H9 (cell line): ENCODE results near the gene KCNJ10. TPM values are rescaled to one million over a fixed set of nuclear protein-coding genes. Genes with fewer than 3 reads are reported as not detected.

Source experiments
- DNase-seq: peaks from one replicate; pipeline ENCODE4 v3.0.0-alpha.2; 2017
- H2AFZ ChIP-seq: one replicate; pipeline ENCODE4 v1.6.1; 2013; ENCODE audit warnings: mild to moderate bottlenecking, low read length, control low read depth, moderate library complexity
- H2AK5ac ChIP-seq: 2 replicates; pipeline ENCODE4 v1.6.1; 2013; ENCODE audit warnings: low read length, control low read depth, mixed read lengths; ENCODE audit not compliant: insufficient read length
- H2BK120ac ChIP-seq: one replicate; pipeline ENCODE4 v1.6.1; 2013; ENCODE audit warnings: low read depth, mild to moderate bottlenecking, low read length, control low read depth, inconsistent platforms; ENCODE audit not compliant: poor library complexity, severe bottlenecking
- H2BK12ac ChIP-seq: 2 replicates; pipeline ENCODE4 v1.6.1; 2013; ENCODE audit warnings: low read length, control low read depth, mixed read lengths, low read depth; ENCODE audit not compliant: insufficient read length
- H2BK15ac ChIP-seq: 2 replicates; pipeline ENCODE4 v1.6.1; 2013; ENCODE audit warnings: low read depth, low read length, control low read depth
- H2BK20ac ChIP-seq: one replicate; pipeline ENCODE4 v1.6.1; 2013; ENCODE audit warnings: low read depth, mild to moderate bottlenecking, low read length, control low read depth, inconsistent platforms; ENCODE audit not compliant: poor library complexity, severe bottlenecking
- H2BK5ac ChIP-seq: 2 replicates; pipeline ENCODE4 v1.6.1; 2013; ENCODE audit warnings: low read length, control low read depth, mixed read lengths; ENCODE audit not compliant: insufficient read length
- H3K14ac ChIP-seq: 2 replicates; pipeline ENCODE4 v1.6.1; 2013; ENCODE audit warnings: low read length, control low read depth; ENCODE audit not compliant: insufficient read depth
- H3K18ac ChIP-seq: 2 replicates; pipeline ENCODE4 v1.6.1; 2013; ENCODE audit warnings: low read depth, mild to moderate bottlenecking, mixed read lengths, low read length, control low read depth; ENCODE audit not compliant: insufficient read length
- H3K23ac ChIP-seq: 2 replicates; pipeline ENCODE4 v1.6.1; 2013; ENCODE audit warnings: low read length, control low read depth, mixed read lengths, low read depth; ENCODE audit not compliant: insufficient read length
- H3K23me2 ChIP-seq: 2 replicates; pipeline ENCODE4 v1.6.1; 2013; ENCODE audit warnings: low read depth, mild to moderate bottlenecking, mixed read lengths, low read length, control low read depth; ENCODE audit not compliant: insufficient read length, poor library complexity, severe bottlenecking
- H3K27ac ChIP-seq: 2 replicates; pipeline ENCODE4 v1.5.1; 2013; ENCODE audit warnings: low read length, control low read depth, mixed read lengths, low read depth; ENCODE audit not compliant: insufficient read length
- H3K27me3 ChIP-seq: 2 replicates; pipeline ENCODE4 v1.6.1; 2013; ENCODE audit warnings: low read length, control low read depth, inconsistent platforms; ENCODE audit not compliant: insufficient read depth
- H3K4ac ChIP-seq: 2 replicates; pipeline ENCODE4 v1.6.1; 2013; ENCODE audit warnings: low read depth, mild to moderate bottlenecking, control low read depth, inconsistent platforms, low read length, moderate library complexity
- H3K4me1 ChIP-seq: 2 replicates; pipeline ENCODE4 v1.6.1; 2013; ENCODE audit warnings: low read length, control low read depth, inconsistent platforms; ENCODE audit not compliant: insufficient read depth
- H3K4me2 ChIP-seq: 2 replicates; pipeline ENCODE4 v1.6.1; 2013; ENCODE audit warnings: low read length, control low read depth, mixed read lengths; ENCODE audit not compliant: insufficient read length, insufficient read depth
- H3K56ac ChIP-seq: 2 replicates; pipeline ENCODE4 v1.6.1; 2013; ENCODE audit warnings: low read depth, mild to moderate bottlenecking, mixed read lengths, low read length, control low read depth; ENCODE audit not compliant: insufficient read length
- H3K79me1 ChIP-seq: 2 replicates; pipeline ENCODE4 v1.6.1; 2013; ENCODE audit warnings: low read depth, mild to moderate bottlenecking, moderate library complexity, low read length, control low read depth, inconsistent platforms; ENCODE audit not compliant: insufficient read depth, poor library complexity, severe bottlenecking
- H3K79me2 ChIP-seq: 2 replicates; pipeline ENCODE4 v1.6.1; 2013; ENCODE audit warnings: low read length, control low read depth, inconsistent platforms; ENCODE audit not compliant: insufficient read depth
- H3K9ac ChIP-seq: 2 replicates; pipeline ENCODE4 v1.6.1; 2013; ENCODE audit warnings: low read length, control low read depth, mixed read lengths; ENCODE audit not compliant: insufficient read length; ENCODE audit errors: extremely low read depth
- H3K9me3 ChIP-seq: one replicate; pipeline ENCODE4 v1.6.1; 2013; ENCODE audit warnings: low read depth, low read length, inconsistent platforms; ENCODE audit not compliant: control insufficient read depth
- H3T11ph ChIP-seq: one replicate; pipeline ENCODE4 v1.6.1; 2013; ENCODE audit warnings: mild to moderate bottlenecking, low read length, control low read depth, inconsistent platforms
- H4K20me1 ChIP-seq: one replicate; pipeline ENCODE4 v1.6.1; 2013; ENCODE audit not compliant: control insufficient read depth, insufficient read length, insufficient read depth
- H4K5ac ChIP-seq: 2 replicates; pipeline ENCODE4 v1.6.1; 2013; ENCODE audit warnings: low read depth, mild to moderate bottlenecking, mixed read lengths, low read length, control low read depth; ENCODE audit not compliant: insufficient read length
- H4K8ac ChIP-seq: replicated peaks from 2 replicates; pipeline ENCODE4 v1.6.1; 2013; ENCODE audit warnings: low read length, control low read depth, mixed read lengths, low read depth; ENCODE audit not compliant: insufficient read length
- H4K91ac ChIP-seq: 2 replicates; pipeline ENCODE4 v1.6.1; 2013; ENCODE audit warnings: low read depth, mild to moderate bottlenecking, moderate library complexity, mixed read lengths, low read length, control low read depth; ENCODE audit not compliant: insufficient read length
- H3K27ac Mint-ChIP-seq, 3 experiments: 2 replicates in 2 of 3; 3 replicates in 1 of 3; pipeline ENCODE4 v1.8.0; 2020 to 2021; ENCODE audit warnings: mixed read lengths in 3 of 3, mild to moderate bottlenecking in 1 of 3, moderate library complexity in 1 of 3
- H3K27me3 Mint-ChIP-seq: 2 replicates; pipeline ENCODE4 v1.8.0; 2021; ENCODE audit warnings: low read depth, mild to moderate bottlenecking, moderate library complexity, mixed read lengths
- H3K36me3 Mint-ChIP-seq, 3 experiments: 2 replicates in 2 of 3; 3 replicates in 1 of 3; pipeline ENCODE4 v1.8.0; 2020 to 2021; ENCODE audit warnings: low read depth in 3 of 3, mixed read lengths in 3 of 3; ENCODE audit not compliant: insufficient read depth in 1 of 3
- H3K4me1 Mint-ChIP-seq, 2 experiments: 2 replicates each; pipeline ENCODE4 v1.8.0; 2020; ENCODE audit warnings: mixed read lengths in 2 of 2
- H3K4me3 Mint-ChIP-seq, 2 experiments: 2 replicates in 1 of 2; 3 replicates in 1 of 2; pipeline ENCODE4 v1.8.0; 2020 to 2021; ENCODE audit warnings: mild to moderate bottlenecking in 2 of 2, mixed read lengths in 2 of 2, moderate library complexity in 1 of 2
- H3K9me3 Mint-ChIP-seq, 2 experiments: 2 replicates in 1 of 2; 3 replicates in 1 of 2; pipeline ENCODE4 v1.8.0; 2020; ENCODE audit warnings: mild to moderate bottlenecking in 2 of 2, mixed read lengths in 2 of 2, moderate library complexity in 1 of 2
- WGBS: extraction: QIAGEN DNeasy Blood & Tissue Kit; methylation state at CpG from one replicate; pipeline ENCODE4 v1.1.7; 2013; ENCODE audit warnings: missing lambda C conversion rate, low lambda C conversion rate, mixed read lengths; ENCODE audit not compliant: insufficient read length; ENCODE audit errors: extremely low coverage; 5-methylcytosine and 5-hydroxymethylcytosine counted together
- total RNA-seq: library from RNA; stranded (reverse); gene quantifications from 2 replicates; pipeline ENCODE4 v1.2.1, GENCODE V29; 2021
- TF ChIP-seq, protein P1 (sequence below): fragments of 200-600 bp; sonication (generic); conservative IDR thresholded peaks from 3 replicates; pipeline ENCODE4 v1.8.0; 2021; ENCODE audit warnings: antibody characterized with exemption, mild to moderate bottlenecking

Gene KCNJ10
- total RNA-seq, 1 experiment from 2014 or later, result 0.44 TPM

DNA sequence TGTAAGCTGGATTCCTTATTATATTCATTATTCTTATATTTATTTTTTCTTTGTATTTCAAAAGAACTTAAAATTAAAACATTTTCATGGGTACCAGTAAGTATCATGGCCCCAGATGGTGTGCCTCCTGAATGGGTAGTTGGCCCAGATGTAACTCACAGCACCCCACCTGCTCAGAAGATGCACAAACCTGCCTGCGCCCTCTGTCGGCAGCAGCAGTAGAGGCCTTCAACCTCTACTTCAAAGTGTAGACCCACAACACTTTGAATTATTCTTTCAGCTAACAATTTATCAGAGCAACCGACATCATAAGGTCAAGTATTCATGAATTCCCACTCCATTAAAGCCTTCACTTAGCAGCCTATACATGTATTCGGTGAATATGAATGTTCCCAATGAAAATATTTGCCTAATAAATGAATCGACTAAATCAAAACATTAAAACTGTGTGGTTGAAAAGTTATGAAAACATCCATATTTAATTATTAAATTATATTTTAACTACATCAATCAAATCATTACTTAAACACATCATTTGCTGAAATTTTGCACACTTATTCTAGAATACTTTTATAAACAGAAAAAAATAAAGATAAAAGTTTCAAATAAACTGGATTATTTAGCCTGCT is 63.5 kb downstream of the KCNJ10 start:
- Mint-ChIP-seq H3K9me3 (no peaks in the 10 kb centered on the region), H3K4me1 (no peaks in the 10 kb centered on the region), H3K27me3 (peaks cover 12% of the 10 kb centered on the region), H3K36me3 (no peaks in the 10 kb centered on the region), H3K4me3 (no peak overlapping the region), H3K27ac (no peak overlapping the region)
- Histone ChIP-seq H3K9me3 (no peaks in the 10 kb centered on the region), H3T11ph (no peak overlapping the region), H3K56ac (no peak overlapping the region), H3K4ac (no peak overlapping the region), H4K8ac (no peak overlapping the region), H2AFZ (no peak overlapping the region), H4K20me1 (no peaks in the 10 kb centered on the region), H3K23me2 (no peaks in the 10 kb centered on the region), H3K27me3 (no peaks in the 10 kb centered on the region), H3K4me2 (no peak overlapping the region), H3K79me1 (no peaks in the 10 kb centered on the region), H2AK5ac (no peak overlapping the region), H3K9ac (no peak overlapping the region), H3K79me2 (no peaks in the 10 kb centered on the region), H3K27ac (no peak overlapping the region), H3K4me1 (no peaks in the 10 kb centered on the region), H2BK12ac (no peak overlapping the region), H4K91ac (no peak overlapping the region), H3K23ac (no peak overlapping the region), H3K18ac (no peak overlapping the region), H2BK15ac (no peak overlapping the region), H2BK120ac (no peak overlapping the region), H4K5ac (no peak overlapping the region), H2BK20ac (no peak overlapping the region), H3K14ac (no peak overlapping the region), H2BK5ac (no peak overlapping the region)
- TF ChIP-seq, protein P1, sequence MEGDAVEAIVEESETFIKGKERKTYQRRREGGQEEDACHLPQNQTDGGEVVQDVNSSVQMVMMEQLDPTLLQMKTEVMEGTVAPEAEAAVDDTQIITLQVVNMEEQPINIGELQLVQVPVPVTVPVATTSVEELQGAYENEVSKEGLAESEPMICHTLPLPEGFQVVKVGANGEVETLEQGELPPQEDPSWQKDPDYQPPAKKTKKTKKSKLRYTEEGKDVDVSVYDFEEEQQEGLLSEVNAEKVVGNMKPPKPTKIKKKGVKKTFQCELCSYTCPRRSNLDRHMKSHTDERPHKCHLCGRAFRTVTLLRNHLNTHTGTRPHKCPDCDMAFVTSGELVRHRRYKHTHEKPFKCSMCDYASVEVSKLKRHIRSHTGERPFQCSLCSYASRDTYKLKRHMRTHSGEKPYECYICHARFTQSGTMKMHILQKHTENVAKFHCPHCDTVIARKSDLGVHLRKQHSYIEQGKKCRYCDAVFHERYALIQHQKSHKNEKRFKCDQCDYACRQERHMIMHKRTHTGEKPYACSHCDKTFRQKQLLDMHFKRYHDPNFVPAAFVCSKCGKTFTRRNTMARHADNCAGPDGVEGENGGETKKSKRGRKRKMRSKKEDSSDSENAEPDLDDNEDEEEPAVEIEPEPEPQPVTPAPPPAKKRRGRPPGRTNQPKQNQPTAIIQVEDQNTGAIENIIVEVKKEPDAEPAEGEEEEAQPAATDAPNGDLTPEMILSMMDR, result peak; percentile 97
- DNase-seq, result peak; percentile 83
- WGBS, result no CpG with 5 or more reads among the region's 5 CpGs
